GM23248 (cell line): ENCODE measurements around the gene XXYLT1.

Experiments
- EZH2 ChIP-seq: fragments of 200-600 bp; sonication (generic); IDR thresholded peaks from 2 replicates; pipeline ENCODE4 v1.6.1; 2018; ENCODE audit warnings: antibody characterized with exemption, mild to moderate bottlenecking; ENCODE audit not compliant: insufficient read depth, poor library complexity, severe bottlenecking
- EZH2phosphoT487 ChIP-seq: fragments of 200-600 bp; sonication (generic); IDR thresholded peaks from 2 replicates; pipeline ENCODE4 v1.6.1; 2018; ENCODE audit warnings: antibody characterized with exemption, moderate library complexity, mild to moderate bottlenecking, low read depth; ENCODE audit not compliant: insufficient read depth

DNA sequence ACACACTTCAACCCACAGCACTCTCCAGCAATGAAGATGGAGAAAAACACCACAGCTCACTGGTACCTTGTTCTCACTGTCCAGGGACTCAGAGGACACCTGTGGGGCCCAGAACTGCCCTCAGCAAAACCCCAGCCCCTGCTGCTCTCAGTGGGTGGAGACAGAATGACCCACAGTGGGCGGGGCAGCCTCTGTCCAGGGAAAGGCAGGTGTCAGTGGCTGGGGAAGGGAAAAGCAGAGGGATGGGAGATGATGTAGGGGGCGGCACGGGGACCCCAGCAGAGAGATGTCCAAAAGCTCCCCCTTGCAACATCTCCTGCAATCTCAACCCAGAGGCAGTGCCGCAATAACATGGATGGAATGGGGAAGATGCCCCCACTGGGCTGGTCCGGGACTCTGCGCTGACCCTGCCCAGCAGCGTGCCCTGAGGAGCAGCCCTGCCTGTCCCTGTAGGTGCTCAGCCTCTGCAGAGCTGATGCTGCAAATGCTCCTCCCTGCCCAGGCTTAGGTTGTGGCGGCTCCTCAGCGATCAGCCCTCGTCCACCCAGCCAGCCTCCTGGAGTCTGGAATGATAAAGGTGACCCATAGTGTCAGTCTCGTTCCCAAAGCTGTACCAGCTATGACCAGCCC is 193.9 kb downstream of the XXYLT1 start:
- TF ChIP-seq EZH2phosphoT487 (no peak), EZH2 (no peak)
